HepG2 (cell line): ENCODE data around the gene SYT1. TPM values are rescaled to one million over a fixed set of nuclear protein-coding genes. Genes with fewer than 3 reads are reported as not detected.

ENCODE experiments used
- ATAC-seq: fragments of 200-7000 bp; cut with Tn5 transposase; 3 replicates; pipeline ENCODE4 v1.9.1; 2020; ENCODE audit warnings: mild to moderate bottlenecking, moderate library complexity
- BruUV-seq: library from RNA; stranded (reverse); fragments of 400-500 nt; replicated peaks from 2 replicates; lab custom pipeline; 2021; lab: Mats Ljungman, UMichigan
- CTCF ChIA-PET: fragments of 300-600 bp; formaldehyde crosslinking; extraction: SDS; loops from one replicate; lab custom pipeline; 2021; ENCODE audit warnings: low total read pairs, inconsistent platforms, low intra/inter-chr PET ratio; lab: Yijun Ruan, JAX
- POLR2A ChIA-PET: fragments of 350-600 bp; sonication (Branson Sonifier 250); formaldehyde crosslinking; loops from one replicate; lab custom pipeline; 2020; ENCODE audit warnings: antibody characterized with exemption, inconsistent platforms; lab: Yijun Ruan, JAX
- DNase-seq: peaks from one replicate; pipeline ENCODE4 v3.0.0-alpha.2; 2015; ENCODE audit warnings: low spot score
- FAIRE-seq: peaks from 3 replicates; lab custom pipeline; 2011; peaks lifted over from hg19 to GRCh38; lab: Jason Lieb, UNC
- H2AFZ ChIP-seq: one replicate; pipeline ENCODE4 v1.6.1; 2011; ENCODE audit warnings: low read length, inconsistent platforms
- H3K27ac ChIP-seq: fragments of 300-600 bp; 3 replicates; pipeline ENCODE4 v1.8.0; 2011; ENCODE audit warnings: mixed run types, mild to moderate bottlenecking, mixed read lengths, low read length, inconsistent platforms; ENCODE audit not compliant: insufficient read depth; ENCODE audit errors: extremely low read length
- H3K27me3 ChIP-seq, 2 experiments: fragments of 200-600 bp in 1 of 2; 2 replicates in 1 of 2; 3 replicates in 1 of 2; pipeline versions ENCODE4 v1.6.0 to v1.8.0; 2011; ENCODE audit warnings: low read length in 2 of 2, mild to moderate bottlenecking in 2 of 2, moderate library complexity in 2 of 2, inconsistent platforms in 1 of 2; ENCODE audit not compliant: insufficient read depth in 2 of 2, control insufficient read depth in 1 of 2
- H3K36me3 ChIP-seq, 2 experiments: fragments of 200-600 bp in 1 of 2; replicated peaks in 1 of 2; 2 replicates in 1 of 2; 3 replicates in 1 of 2; pipeline versions ENCODE4 v1.5.1 to v1.8.0; 2011; ENCODE audit warnings: low read length in 2 of 2, inconsistent platforms in 1 of 2; ENCODE audit not compliant: insufficient read depth in 2 of 2, control insufficient read depth in 1 of 2
- H3K4me1 ChIP-seq: 2 replicates; pipeline ENCODE4 v1.5.1; 2012; ENCODE audit warnings: low read length, inconsistent platforms; ENCODE audit not compliant: insufficient read depth
- H3K4me2 ChIP-seq: 2 replicates; pipeline ENCODE4 v1.6.0; 2011; ENCODE audit warnings: low read depth, low read length, inconsistent platforms
- H3K4me3 ChIP-seq, 3 experiments: fragments of 200-600 bp in 1 of 3; sonication (generic), shearing (Covaris generic) in 1 of 3; replicated peaks in 1 of 3; 2 replicates each; pipeline ENCODE4 v1.5.1; 2011 to 2016; ENCODE audit warnings: low read length in 3 of 3, inconsistent platforms in 2 of 3, low read depth in 2 of 3, mild to moderate bottlenecking in 2 of 3, control low read depth in 1 of 3, mixed read lengths in 1 of 3; ENCODE audit not compliant: insufficient read depth in 1 of 3
- H3K79me2 ChIP-seq: one replicate; pipeline ENCODE4 v1.6.1; 2011; ENCODE audit warnings: low read length, inconsistent platforms; ENCODE audit not compliant: insufficient read depth
- H3K9ac ChIP-seq: 2 replicates; pipeline ENCODE4 v1.6.0; 2011; ENCODE audit warnings: mild to moderate bottlenecking, low read depth, low read length, inconsistent platforms; ENCODE audit not compliant: insufficient read depth
- H3K9me3 ChIP-seq: 2 replicates; pipeline ENCODE4 v1.5.1; 2012; ENCODE audit warnings: mild to moderate bottlenecking, low read length
- H4K20me1 ChIP-seq: 2 replicates; pipeline ENCODE4 v1.6.0; 2011; ENCODE audit warnings: inconsistent platforms, mild to moderate bottlenecking, low read length, moderate library complexity; ENCODE audit not compliant: insufficient read depth
- POLR2AphosphoS5 ChIP-seq: IDR thresholded peaks from 2 replicates; pipeline ENCODE4 v1.6.1; 2012; ENCODE audit warnings: low read depth, low read length
- TRIM24 ChIP-seq: sonication (generic); formaldehyde crosslinking; IDR thresholded peaks from 2 replicates; pipeline ENCODE4 v1.8.0; 2022; ENCODE audit warnings: mild to moderate bottlenecking, missing genetic modification reagents
- ZBTB7B ChIP-seq: sonication (generic); formaldehyde crosslinking; IDR thresholded peaks from 2 replicates; pipeline ENCODE4 v1.4.0; 2020; ENCODE audit warnings: missing genetic modification reagents
- ZMYM4 ChIP-seq: sonication (generic); formaldehyde crosslinking; IDR thresholded peaks from 2 replicates; pipeline ENCODE4 v1.8.1; 2023; ENCODE audit warnings: mild to moderate bottlenecking, missing genetic modification reagents
- ZNF83 ChIP-seq: sonication (generic); formaldehyde crosslinking; IDR thresholded peaks from 2 replicates; pipeline ENCODE4 v1.4.0; 2020; ENCODE audit warnings: missing genetic modification reagents, mild to moderate bottlenecking, borderline replicate concordance
- ZZZ3 ChIP-seq: sonication (generic); formaldehyde crosslinking; IDR thresholded peaks from 2 replicates; pipeline ENCODE4 v1.4.0; 2020; ENCODE audit warnings: missing genetic modification reagents, mild to moderate bottlenecking, borderline replicate concordance
- in situ Hi-C: cut with HindIII; loops from 2 replicates; pipeline ENCODE4 v1.10.0; 2017; ENCODE audit warnings: low pct_unique_long_range_greater_than_20kb; ENCODE audit not compliant: extremely low pct_ligation_motif_present
- intact Hi-C: fragments of 100-400 bp; cut with micrococcal nuclease; formaldehyde crosslinking; loops from one replicate; pipeline ENCODE4 v1.10.0; 2022; ENCODE audit not compliant: unreplicated experiment
- polyA plus RNA-seq, 8 experiments: library from polyadenylated mRNA; depleted of rRNA in 3 of 8; stranded (reverse) in 7 of 8; unstranded in 1 of 8; fragments of >200 nt; fragmentation: Illumina TruSeq in 4 of 8; extraction: Trizol in 4 of 8; gene quantifications; 2 replicates each; pipeline versions ENCODE4 v1.2.1 to v1.2.3, GENCODE V29; 2011 to 2016; ENCODE audit warnings: low read depth in 4 of 8, missing spikeins in 1 of 8, mixed read lengths in 1 of 8; ENCODE audit not compliant: insufficient read depth in 1 of 8
- total RNA-seq, 5 experiments: library from RNA; depleted of rRNA; stranded (reverse); fragments of >200 nt; fragmentation: Illumina TruSeq; extraction: Trizol; gene quantifications; 2 replicates each; pipeline ENCODE4 v1.2.3, GENCODE V29; 2016; ENCODE audit warnings: low read depth in 1 of 5
- TF ChIP-seq, protein P1 (sequence below): sonication (generic); formaldehyde crosslinking; IDR thresholded peaks from 2 replicates; pipeline ENCODE4 v1.4.0; 2020; ENCODE audit warnings: mild to moderate bottlenecking, missing genetic modification reagents, borderline replicate concordance

Gene SYT1
- total and polyA plus RNA-seq, 2 of the 13 experiments (the other 11 are each of a cell fraction or from before 2014, with no cell fraction given): not detected

DNA sequence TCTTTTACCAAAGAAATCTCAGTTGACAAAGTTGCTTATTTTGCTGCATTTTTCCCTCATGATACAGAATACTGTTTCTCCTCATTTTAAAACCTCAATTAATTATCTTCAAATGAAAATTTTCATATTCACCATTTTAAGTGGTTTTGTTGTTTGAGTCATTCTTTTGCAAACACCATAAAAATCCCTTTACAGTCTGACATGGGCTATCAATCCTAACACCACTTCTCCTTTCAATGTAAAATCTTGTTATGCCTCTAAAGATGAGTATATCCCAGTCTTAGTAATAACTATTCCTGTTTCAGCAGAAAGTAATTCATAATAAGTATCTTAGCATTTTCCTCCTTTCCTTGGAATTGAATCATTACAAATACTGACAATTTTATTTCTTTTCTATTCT is 192.2 kb downstream of the SYT1 start:
- Histone ChIP-seq H3K79me2 (no peaks in the 10 kb centered on the region), H3K27ac (no peak overlapping the region), H3K36me3 (no peaks in the 10 kb centered on the region), H3K4me1 (no peaks in the 10 kb centered on the region), H3K9me3 (no peaks in the 10 kb centered on the region), H4K20me1 (no peaks in the 10 kb centered on the region), H3K9ac (no peak overlapping the region), H3K4me3 (no peak overlapping the region), H3K4me2 (no peak overlapping the region), H3K27me3 (no peaks in the 10 kb centered on the region)
- no peak for DNase-seq
- FAIRE-seq: no peak
- CTCF ChIA-PET: no interaction called here
- in situ Hi-C loops: no loop called here
- POLR2A ChIA-PET: no interaction called here
- ATAC-seq: no peak
- no TSS peak for BruUV-seq
- TF ChIP-seq ZZZ3 (CRISPR knock-in tag): no peak
- no peak for TF ChIP-seq ZMYM4 (CRISPR knock-in tag)
- TF ChIP-seq, protein P1, sequence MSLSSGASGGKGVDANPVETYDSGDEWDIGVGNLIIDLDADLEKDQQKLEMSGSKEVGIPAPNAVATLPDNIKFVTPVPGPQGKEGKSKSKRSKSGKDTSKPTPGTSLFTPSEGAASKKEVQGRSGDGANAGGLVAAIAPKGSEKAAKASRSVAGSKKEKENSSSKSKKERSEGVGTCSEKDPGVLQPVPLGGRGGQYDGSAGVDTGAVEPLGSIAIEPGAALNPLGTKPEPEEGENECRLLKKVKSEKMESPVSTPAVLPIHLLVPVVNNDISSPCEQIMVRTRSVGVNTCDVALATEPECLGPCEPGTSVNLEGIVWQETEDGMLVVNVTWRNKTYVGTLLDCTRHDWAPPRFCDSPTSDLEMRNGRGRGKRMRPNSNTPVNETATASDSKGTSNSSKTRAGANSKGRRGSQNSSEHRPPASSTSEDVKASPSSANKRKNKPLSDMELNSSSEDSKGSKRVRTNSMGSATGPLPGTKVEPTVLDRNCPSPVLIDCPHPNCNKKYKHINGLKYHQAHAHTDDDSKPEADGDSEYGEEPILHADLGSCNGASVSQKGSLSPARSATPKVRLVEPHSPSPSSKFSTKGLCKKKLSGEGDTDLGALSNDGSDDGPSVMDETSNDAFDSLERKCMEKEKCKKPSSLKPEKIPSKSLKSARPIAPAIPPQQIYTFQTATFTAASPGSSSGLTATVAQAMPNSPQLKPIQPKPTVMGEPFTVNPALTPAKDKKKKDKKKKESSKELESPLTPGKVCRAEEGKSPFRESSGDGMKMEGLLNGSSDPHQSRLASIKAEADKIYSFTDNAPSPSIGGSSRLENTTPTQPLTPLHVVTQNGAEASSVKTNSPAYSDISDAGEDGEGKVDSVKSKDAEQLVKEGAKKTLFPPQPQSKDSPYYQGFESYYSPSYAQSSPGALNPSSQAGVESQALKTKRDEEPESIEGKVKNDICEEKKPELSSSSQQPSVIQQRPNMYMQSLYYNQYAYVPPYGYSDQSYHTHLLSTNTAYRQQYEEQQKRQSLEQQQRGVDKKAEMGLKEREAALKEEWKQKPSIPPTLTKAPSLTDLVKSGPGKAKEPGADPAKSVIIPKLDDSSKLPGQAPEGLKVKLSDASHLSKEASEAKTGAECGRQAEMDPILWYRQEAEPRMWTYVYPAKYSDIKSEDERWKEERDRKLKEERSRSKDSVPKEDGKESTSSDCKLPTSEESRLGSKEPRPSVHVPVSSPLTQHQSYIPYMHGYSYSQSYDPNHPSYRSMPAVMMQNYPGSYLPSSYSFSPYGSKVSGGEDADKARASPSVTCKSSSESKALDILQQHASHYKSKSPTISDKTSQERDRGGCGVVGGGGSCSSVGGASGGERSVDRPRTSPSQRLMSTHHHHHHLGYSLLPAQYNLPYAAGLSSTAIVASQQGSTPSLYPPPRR: no peak
- TF ChIP-seq ZBTB7B (CRISPR knock-in tag): no peak
- TF ChIP-seq TRIM24: no peak
- no peak for TF ChIP-seq POLR2AphosphoS5
- no peak for TF ChIP-seq ZNF83 (CRISPR knock-in tag)
- TF ChIP-seq, all 625 proteins: peak for 0
- intact Hi-C loops: no loop called here
- no peak overlapping the region for H2AFZ ChIP-seq
